HepG2 (cell line): Measurements from ENCODE around the gene ACVR1B.

ENCODE experiments used
- ATF3 ChIP-seq: sonication (generic); formaldehyde crosslinking; IDR thresholded peaks from 2 replicates; pipeline ENCODE4 v1.4.0; 2020; ENCODE audit warnings: missing genetic modification reagents
- EZH2 ChIP-seq: conservative IDR thresholded peaks from 2 replicates; pipeline ENCODE4 v1.6.1; 2012; ENCODE audit warnings: mild to moderate bottlenecking, low read depth, low read length, moderate library complexity
- MTF2 ChIP-seq: sonication (generic); formaldehyde crosslinking; IDR thresholded peaks from 2 replicates; pipeline ENCODE4 v1.5.0; 2020; ENCODE audit warnings: missing genetic modification reagents, borderline replicate concordance
- POLR2AphosphoS5 ChIP-seq: IDR thresholded peaks from 2 replicates; pipeline ENCODE4 v1.6.1; 2012; ENCODE audit warnings: low read depth, low read length
- SPEN ChIP-seq: sonication (generic); formaldehyde crosslinking; IDR thresholded peaks from 2 replicates; pipeline ENCODE4 v1.5.1; 2020; ENCODE audit warnings: low read depth, mild to moderate bottlenecking, missing genetic modification reagents

DNA sequence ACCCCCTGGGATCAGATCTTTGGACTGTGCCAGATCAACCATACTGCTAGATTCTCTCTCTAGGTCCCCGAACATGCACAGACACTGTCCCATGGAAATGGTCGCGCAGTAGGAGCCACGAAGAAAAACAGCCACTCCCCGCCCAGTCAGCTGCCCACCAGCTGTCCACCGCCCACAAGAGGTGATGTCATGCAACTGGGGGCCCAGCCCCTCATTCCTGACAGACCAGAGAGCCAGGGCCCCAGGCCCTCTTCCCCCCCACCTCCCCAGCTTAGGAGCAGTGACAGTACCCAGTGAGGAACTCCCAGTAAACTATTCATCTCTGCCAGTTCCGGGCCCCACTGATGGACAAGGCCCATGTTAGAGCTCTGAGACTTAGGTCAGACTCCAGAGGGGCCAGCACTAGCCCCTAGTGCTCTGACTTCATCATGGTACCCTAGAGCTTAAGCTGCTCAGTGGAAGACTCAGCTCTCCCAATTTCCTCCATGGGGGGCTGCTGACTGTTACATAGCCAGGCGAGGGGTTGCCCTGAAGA, 51.6 kb downstream of the ACVR1B start:
- no peak for TF ChIP-seq POLR2AphosphoS5
- TF ChIP-seq EZH2, result no peak
- TF ChIP-seq MTF2 (CRISPR knock-in tag), result no peak
- TF ChIP-seq ATF3, result no peak
- no peak for TF ChIP-seq SPEN (CRISPR knock-in tag)
